T-helper 1 cell treated with Interleukin-12 subunit alpha and Interleukin-12 subunit beta and Interleukin-4 antibody, amounts not matched to agents 30 μg/mL and 1 μg/mL, for 36 hours (primary cell): ENCODE data around the gene FHOD3.

ENCODE experiments used
- H3K27ac Mint-ChIP-seq: one replicate; pipeline ENCODE4 v1.8.0; 2021; ENCODE audit warnings: mild to moderate bottlenecking, mixed read lengths
- H3K27me3 Mint-ChIP-seq: one replicate; pipeline ENCODE4 v1.8.0; 2021; ENCODE audit warnings: low read depth, mixed read lengths
- H3K36me3 Mint-ChIP-seq: one replicate; pipeline ENCODE4 v1.8.0; 2021; ENCODE audit warnings: low read depth, mixed read lengths
- H3K4me1 Mint-ChIP-seq: one replicate; pipeline ENCODE4 v1.8.0; 2021; ENCODE audit warnings: low read depth, mixed read lengths
- H3K4me3 Mint-ChIP-seq: one replicate; pipeline ENCODE4 v1.8.0; 2021; ENCODE audit warnings: mild to moderate bottlenecking, moderate library complexity, mixed read lengths
- H3K9me3 Mint-ChIP-seq: one replicate; pipeline ENCODE4 v1.8.0; 2021; ENCODE audit warnings: mixed read lengths

Gene FHOD3

GRCh38 chr18:36297417-36298125, at the start of gene FHOD3:
TSS of gene FHOD3 (plus strand) at chr18:36297713. CDS start at chr18:36297836, 123 bp downstream.
- no peak within 1 kb of the TSS for H3K4me3 Mint-ChIP-seq
- no peaks in the 10 kb centered on the region for H3K9me3 Mint-ChIP-seq
- H3K27me3 Mint-ChIP-seq, result peaks cover 38% of the 10 kb centered on the region
- H3K4me1 Mint-ChIP-seq, result no peaks in the 10 kb centered on the region
- no peak within 1 kb of the TSS for H3K27ac Mint-ChIP-seq
- H3K36me3 Mint-ChIP-seq, result no peaks in the 10 kb centered on the region

- H3K9me3 Mint-ChIP-seq, result peaks cover 11% of the 10 kb centered on the region
- peaks cover 18% of the 10 kb centered on the region for H3K27me3 Mint-ChIP-seq
- H3K36me3 Mint-ChIP-seq, result no peaks in the 10 kb centered on the region
- no peak overlapping the region for H3K4me3 Mint-ChIP-seq
- H3K27ac Mint-ChIP-seq, result no peak overlapping the region
- no peaks in the 10 kb centered on the region for H3K4me1 Mint-ChIP-seq
Measured at GRCh38 chr18:36249392-36249791, 48.1 kb upstream of the FHOD3 start.

- Mint-ChIP-seq H3K4me1 (no peaks in the 10 kb centered on the region), H3K27me3 (peaks cover 18% of the 10 kb centered on the region), H3K36me3 (no peaks in the 10 kb centered on the region), H3K27ac (no peak overlapping the region), H3K9me3 (peaks cover 5% of the 10 kb centered on the region), H3K4me3 (no peak overlapping the region)
Measured at GRCh38 chr18:36250827-36251226, 46.7 kb upstream of the FHOD3 start.

GRCh38 chr18:36255072-36255698, 42.3 kb upstream of the FHOD3 start:
- no peaks in the 10 kb centered on the region for H3K36me3 Mint-ChIP-seq
- no peaks in the 10 kb centered on the region for H3K9me3 Mint-ChIP-seq
- H3K4me3 Mint-ChIP-seq, result no peak overlapping the region
- H3K27me3 Mint-ChIP-seq, result peaks cover 9% of the 10 kb centered on the region
- H3K4me1 Mint-ChIP-seq, result no peaks in the 10 kb centered on the region
- no peak overlapping the region for H3K27ac Mint-ChIP-seq

GRCh38 chr18:36256094-36256493, 41.4 kb upstream of the FHOD3 start:
- Mint-ChIP-seq H3K27ac (no peak overlapping the region), H3K4me1 (no peaks in the 10 kb centered on the region), H3K36me3 (no peaks in the 10 kb centered on the region), H3K9me3 (no peaks in the 10 kb centered on the region), H3K4me3 (no peak overlapping the region), H3K27me3 (peaks cover 9% of the 10 kb centered on the region)

GRCh38 chr18:36262971-36263370, 34.5 kb upstream of the FHOD3 start:
- no peaks in the 10 kb centered on the region for H3K9me3 Mint-ChIP-seq
- no peaks in the 10 kb centered on the region for H3K27me3 Mint-ChIP-seq
- no peak overlapping the region for H3K27ac Mint-ChIP-seq
- H3K4me3 Mint-ChIP-seq, result no peak overlapping the region
- no peaks in the 10 kb centered on the region for H3K36me3 Mint-ChIP-seq
- H3K4me1 Mint-ChIP-seq, result no peaks in the 10 kb centered on the region

GRCh38 chr18:36264283-36264682, 33.2 kb upstream of the FHOD3 start:
- no peaks in the 10 kb centered on the region for H3K4me1 Mint-ChIP-seq
- no peaks in the 10 kb centered on the region for H3K27me3 Mint-ChIP-seq
- no peaks in the 10 kb centered on the region for H3K36me3 Mint-ChIP-seq
- no peaks in the 10 kb centered on the region for H3K9me3 Mint-ChIP-seq
- H3K4me3 Mint-ChIP-seq, result no peak overlapping the region
- no peak overlapping the region for H3K27ac Mint-ChIP-seq

GRCh38 chr18:36265015-36265414, 32.5 kb upstream of the FHOD3 start:
- no peak overlapping the region for H3K4me3 Mint-ChIP-seq
- H3K36me3 Mint-ChIP-seq, result no peaks in the 10 kb centered on the region
- H3K27ac Mint-ChIP-seq, result no peak overlapping the region
- H3K4me1 Mint-ChIP-seq, result no peaks in the 10 kb centered on the region
- no peaks in the 10 kb centered on the region for H3K9me3 Mint-ChIP-seq
- H3K27me3 Mint-ChIP-seq, result no peaks in the 10 kb centered on the region

GRCh38 chr18:36269157-36269556, 28.4 kb upstream of the FHOD3 start:
- Mint-ChIP-seq H3K27ac (no peak overlapping the region), H3K36me3 (no peaks in the 10 kb centered on the region), H3K9me3 (no peaks in the 10 kb centered on the region), H3K4me1 (no peaks in the 10 kb centered on the region), H3K4me3 (no peak overlapping the region), H3K27me3 (no peaks in the 10 kb centered on the region)

- Mint-ChIP-seq H3K27me3 (peaks cover 6% of the 10 kb centered on the region), H3K4me1 (no peaks in the 10 kb centered on the region), H3K4me3 (no peak overlapping the region), H3K36me3 (no peaks in the 10 kb centered on the region), H3K27ac (no peak overlapping the region), H3K9me3 (no peaks in the 10 kb centered on the region)
Measured at GRCh38 chr18:36271153-36271552, 26.4 kb upstream of the FHOD3 start.

- Mint-ChIP-seq H3K9me3 (no peaks in the 10 kb centered on the region), H3K4me3 (no peak overlapping the region), H3K27me3 (peaks cover 15% of the 10 kb centered on the region), H3K27ac (no peak overlapping the region), H3K4me1 (no peaks in the 10 kb centered on the region), H3K36me3 (no peaks in the 10 kb centered on the region)
Measured at GRCh38 chr18:36273347-36273746, 24.2 kb upstream of the FHOD3 start.

GRCh38 chr18:36274083-36274715, 23.3 kb upstream of the FHOD3 start:
- Mint-ChIP-seq H3K4me1 (no peaks in the 10 kb centered on the region), H3K27me3 (peaks cover 20% of the 10 kb centered on the region), H3K36me3 (no peaks in the 10 kb centered on the region), H3K27ac (no peak overlapping the region), H3K4me3 (no peak overlapping the region), H3K9me3 (no peaks in the 10 kb centered on the region)

- Mint-ChIP-seq H3K4me3 (no peak overlapping the region), H3K4me1 (no peaks in the 10 kb centered on the region), H3K27ac (no peak overlapping the region), H3K9me3 (no peaks in the 10 kb centered on the region), H3K36me3 (no peaks in the 10 kb centered on the region), H3K27me3 (peaks cover 30% of the 10 kb centered on the region)
Measured at GRCh38 chr18:36275561-36275960, 22.0 kb upstream of the FHOD3 start.

GRCh38 chr18:36279001-36279400, 18.5 kb upstream of the FHOD3 start:
- Mint-ChIP-seq H3K4me3 (no peak overlapping the region), H3K36me3 (no peaks in the 10 kb centered on the region), H3K9me3 (no peaks in the 10 kb centered on the region), H3K4me1 (no peaks in the 10 kb centered on the region), H3K27me3 (peaks cover 34% of the 10 kb centered on the region), H3K27ac (no peak overlapping the region)

GRCh38 chr18:36281936-36282335, 15.6 kb upstream of the FHOD3 start:
- no peak overlapping the region for H3K27ac Mint-ChIP-seq
- H3K4me1 Mint-ChIP-seq, result no peaks in the 10 kb centered on the region
- peaks cover 23% of the 10 kb centered on the region for H3K27me3 Mint-ChIP-seq

More at GRCh38 chr18:36281936-36282335, 15.6 kb upstream of the FHOD3 start:
- H3K9me3 Mint-ChIP-seq, result no peaks in the 10 kb centered on the region
- H3K4me3 Mint-ChIP-seq, result no peak overlapping the region
- no peaks in the 10 kb centered on the region for H3K36me3 Mint-ChIP-seq
